ENCODE results near the gene NDNF. TPM values are rescaled to one million over a fixed set of nuclear protein-coding genes. Genes with fewer than 3 reads are reported as not detected.

Gene NDNF
- total RNA-seq, 1 experiment from 2014 or later: 0.04 TPM

- ChIA-PET POLR2A (ENCODE audit: unreplicated experiment) (no interaction called here), CTCF (no interaction called here)
- intact Hi-C loops (cut with micrococcal nuclease): loop anchor here (1.0 kb wide), 1 partner anchor 330 kb away; no protein-coding TSS in a partner anchor
- Histone ChIP-seq H3F3A (ENCODE audit: low read length, unreplicated experiment) (no peaks in the 10 kb centered on the region), H3K9me3 (ENCODE audit: low read length) (no peaks in the 10 kb centered on the region), H3K4me1 (ENCODE audit: insufficient read depth, low read length) (peaks cover 9% of the 10 kb centered on the region; the same call in 1 of the 2 replicates), H3K36me3 (ENCODE audit: low read depth, low read length) (no peaks in the 10 kb centered on the region), H3K9me2 (replicated peaks; ENCODE audit: low read length) (no peaks in the 10 kb centered on the region), H4K20me1 (ENCODE audit: low read length) (no peaks in the 10 kb centered on the region), H2AFZ (ENCODE audit: low read length) (no peak overlapping the region), H3K79me2 (ENCODE audit: low read length) (no peaks in the 10 kb centered on the region), H3K9ac (ENCODE audit: low read length) (no peak overlapping the region), H3K27ac (ENCODE audit: low read length) (no peak overlapping the region), H3K4me3 (ENCODE audit: low read length) (no peak overlapping the region), H3K27me3 (ENCODE audit: low read length) (0 out of 2 replicates have a peak, but pooled peaks cover under 1% of the 10 kb centered on the region), H3K4me2 (ENCODE audit: low read length) (no peak overlapping the region)
- ATAC-seq (peak; percentile 51), DNase-seq (peak; percentile 30)
- TF ChIP-seq EZH2 (IDR thresholded peaks at IDR 0.05; ENCODE audit: low read length, unreplicated experiment) (no peak), CTCF (conservative IDR thresholded peaks at IDR 0.05; ENCODE audit: low read depth, low read length) (no peak)
- BruUV-seq (replicated peaks): no TSS peak
Observed at GRCh38 chr4:121049072-121049599, 23.2 kb downstream of the NDNF start.

GRCh38 chr4:121048165-121048564, 24.2 kb downstream of the NDNF start:
- intact Hi-C loops (cut with micrococcal nuclease): no loop called here
- Histone ChIP-seq H3K79me2 (ENCODE audit: low read length) (no peaks in the 10 kb centered on the region), H3K27ac (ENCODE audit: low read length) (no peak overlapping the region), H3K9ac (ENCODE audit: low read length) (no peak overlapping the region), H3K4me2 (ENCODE audit: low read length) (no peak overlapping the region), H3K4me3 (ENCODE audit: low read length) (no peak overlapping the region), H4K20me1 (ENCODE audit: low read length) (no peaks in the 10 kb centered on the region), H3F3A (ENCODE audit: low read length, unreplicated experiment) (no peaks in the 10 kb centered on the region), H3K27me3 (ENCODE audit: low read length) (peaks cover 9% of the 10 kb centered on the region; the same call in 1 of the 2 replicates), H3K4me1 (ENCODE audit: insufficient read depth, low read length) (no peaks in the 10 kb centered on the region), H3K36me3 (ENCODE audit: low read depth, low read length) (no peaks in the 10 kb centered on the region), H3K9me2 (replicated peaks; ENCODE audit: low read length) (no peaks in the 10 kb centered on the region), H3K9me3 (ENCODE audit: low read length) (no peaks in the 10 kb centered on the region), H2AFZ (ENCODE audit: low read length) (no peak overlapping the region)
- ATAC-seq (no peak), DNase-seq (no peak)
- ChIA-PET CTCF (no interaction called here), POLR2A (ENCODE audit: unreplicated experiment) (no interaction called here)
- BruUV-seq (replicated peaks): no TSS peak
- TF ChIP-seq CTCF (conservative IDR thresholded peaks at IDR 0.05; ENCODE audit: low read depth, low read length) (no peak), EZH2 (IDR thresholded peaks at IDR 0.05; ENCODE audit: low read length, unreplicated experiment) (no peak), EZH2phosphoT487 (IDR thresholded peaks at IDR 0.05; ENCODE audit: borderline replicate concordance, low read length) (no peak)

GRCh38 chr4:121041307-121042090, 30.8 kb downstream of the NDNF start:
- ATAC-seq (no peak), DNase-seq (peak; percentile 11)
- no TSS peak for BruUV-seq (replicated peaks)
- no peaks in the 10 kb centered on the region for H3K36me3 ChIP-seq (ENCODE audit: low read depth, low read length)
- no peaks in the 10 kb centered on the region for H3K79me2 ChIP-seq (ENCODE audit: low read length)
- no peak overlapping the region for H3K27ac ChIP-seq (ENCODE audit: low read length)
- CTCF ChIA-PET: no interaction called here
- TF ChIP-seq CTCF (conservative IDR thresholded peaks at IDR 0.05; ENCODE audit: low read depth, low read length) (no peak), EZH2phosphoT487 (IDR thresholded peaks at IDR 0.05; ENCODE audit: borderline replicate concordance, low read length) (no peak), EZH2 (IDR thresholded peaks at IDR 0.05; ENCODE audit: low read length, unreplicated experiment) (no peak)
- no peaks in the 10 kb centered on the region for H3K4me1 ChIP-seq (ENCODE audit: insufficient read depth, low read length)
- intact Hi-C loops (cut with micrococcal nuclease): no loop called here
- no peaks in the 10 kb centered on the region for H3K9me3 ChIP-seq (ENCODE audit: low read length)
- no peak overlapping the region for H3K4me3 ChIP-seq (ENCODE audit: low read length)
- H3F3A ChIP-seq (ENCODE audit: low read length, unreplicated experiment): no peaks in the 10 kb centered on the region
- no peak overlapping the region for H3K9ac ChIP-seq (ENCODE audit: low read length)
- H3K27me3 ChIP-seq (ENCODE audit: low read length): peaks cover 14% of the 10 kb centered on the region
- H4K20me1 ChIP-seq (ENCODE audit: low read length): no peaks in the 10 kb centered on the region
- no peaks in the 10 kb centered on the region for H3K9me2 ChIP-seq (replicated peaks; ENCODE audit: low read length)
- POLR2A ChIA-PET (ENCODE audit: unreplicated experiment): no interaction called here
- H3K4me2 ChIP-seq (ENCODE audit: low read length): no peak overlapping the region
- no peak overlapping the region for H2AFZ ChIP-seq (ENCODE audit: low read length)
